HG02885 (cell line): ENCODE measurements around the gene LAMC2.

Source experiments
- ATAC-seq: cut with Tn5 transposase; IDR thresholded peaks from one replicate; pipeline ENCODE4 v1.9.1; 2021; ENCODE audit warnings: mild to moderate bottlenecking; ENCODE audit not compliant: unreplicated experiment, poor library complexity

LAMC2 gene

DNA sequence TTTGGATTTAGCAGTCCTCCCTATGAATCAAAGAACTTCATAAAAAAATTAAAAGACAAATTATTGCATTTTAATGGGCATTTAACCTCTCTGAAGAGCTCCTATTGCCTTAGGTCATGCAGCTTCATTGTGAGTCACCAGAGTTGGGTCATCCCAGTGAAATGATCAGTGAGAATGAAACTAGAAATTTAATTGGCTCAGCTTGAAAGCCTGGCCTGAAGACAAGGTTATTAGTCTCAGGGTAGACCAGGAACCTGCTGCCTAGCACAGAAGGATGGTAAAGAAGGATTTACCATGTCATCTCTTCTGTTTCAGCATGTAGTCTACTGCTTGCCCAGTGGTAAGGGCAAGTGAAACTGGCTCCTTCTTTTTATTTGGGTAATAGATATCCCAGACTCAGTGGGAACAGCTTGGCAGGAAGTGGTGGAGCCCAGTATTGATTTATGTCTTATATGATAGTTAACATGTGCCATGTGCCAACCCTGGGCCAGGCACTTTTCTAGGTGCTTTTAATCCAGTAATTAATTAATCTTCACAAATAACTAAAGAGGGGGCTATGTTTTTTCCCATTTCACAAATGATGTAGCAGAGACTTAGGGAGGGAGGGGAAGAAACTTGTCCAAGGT is 23.6 kb downstream of the LAMC2 start:
- ATAC-seq: no peak

DNA sequence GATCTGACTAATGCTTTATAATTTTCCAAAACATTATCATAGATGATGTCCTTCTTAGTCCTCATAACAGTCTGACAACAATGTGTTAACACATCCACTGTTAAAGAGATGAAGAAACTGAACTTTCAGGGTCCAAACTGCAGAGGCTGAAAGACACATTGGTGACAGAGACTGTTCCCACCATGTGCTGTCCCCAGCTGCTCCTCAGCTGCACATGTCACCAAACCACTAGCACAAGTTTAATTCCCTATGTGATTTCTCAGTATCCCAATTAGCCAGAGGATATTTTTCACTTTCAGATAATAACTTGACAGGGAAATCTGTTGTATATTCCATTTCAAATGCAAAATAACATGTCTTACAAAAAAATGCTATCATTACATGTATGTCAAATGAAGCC is 24.6 kb downstream of the LAMC2 start:
- no peak for ATAC-seq

- ATAC-seq: no peak
Measured at GRCh38 chr1:183212870-183213269, 26.8 kb downstream of the LAMC2 start.

DNA sequence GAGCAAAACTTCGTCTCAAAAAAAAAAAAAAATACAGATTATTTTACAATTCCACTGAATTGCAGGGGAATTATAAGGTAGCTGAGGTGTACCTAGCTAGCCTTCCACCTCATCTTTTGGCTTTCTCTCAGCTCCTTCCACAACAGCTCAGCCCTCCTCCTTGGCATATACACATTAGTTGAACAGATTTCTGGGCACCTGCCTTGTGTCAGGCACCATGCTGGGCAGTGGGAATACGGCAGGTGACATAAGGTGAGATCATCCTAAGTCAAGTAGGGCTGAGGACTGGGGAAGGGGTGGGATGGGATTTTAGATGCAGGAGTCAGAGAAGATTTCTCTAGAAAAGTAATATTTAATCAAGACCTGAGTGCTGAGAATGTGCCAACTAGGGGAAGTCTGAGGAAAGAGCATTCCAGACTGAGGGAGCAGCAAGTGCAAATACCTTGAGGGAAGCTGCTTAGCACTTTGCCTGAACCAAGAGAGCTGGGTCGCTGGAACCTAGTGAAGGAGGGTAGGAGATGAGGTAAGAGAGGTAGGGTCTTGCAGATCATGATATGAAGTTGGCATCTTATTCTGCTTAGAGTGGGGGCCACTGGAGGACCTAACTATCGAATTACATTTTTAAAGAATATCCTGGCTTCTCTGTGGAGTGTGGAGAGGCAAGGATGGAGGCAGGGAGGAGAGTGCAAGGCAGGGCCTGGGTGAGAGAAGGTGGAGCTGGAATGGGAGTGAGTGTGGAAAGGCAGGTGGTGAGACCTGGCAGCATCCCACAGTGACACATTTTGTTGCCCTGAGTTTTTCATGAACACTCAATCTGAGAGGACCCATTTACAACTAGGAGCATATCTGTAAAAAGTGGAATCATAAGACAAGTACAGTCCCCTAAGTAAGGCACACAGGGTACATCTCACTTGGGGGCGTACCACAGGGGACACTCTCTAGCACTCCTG is 28.2 kb downstream of the LAMC2 start:
- no peak for ATAC-seq

- no peak for ATAC-seq
Measured at GRCh38 chr1:183215076-183215720, 29.1 kb downstream of the LAMC2 start.

DNA sequence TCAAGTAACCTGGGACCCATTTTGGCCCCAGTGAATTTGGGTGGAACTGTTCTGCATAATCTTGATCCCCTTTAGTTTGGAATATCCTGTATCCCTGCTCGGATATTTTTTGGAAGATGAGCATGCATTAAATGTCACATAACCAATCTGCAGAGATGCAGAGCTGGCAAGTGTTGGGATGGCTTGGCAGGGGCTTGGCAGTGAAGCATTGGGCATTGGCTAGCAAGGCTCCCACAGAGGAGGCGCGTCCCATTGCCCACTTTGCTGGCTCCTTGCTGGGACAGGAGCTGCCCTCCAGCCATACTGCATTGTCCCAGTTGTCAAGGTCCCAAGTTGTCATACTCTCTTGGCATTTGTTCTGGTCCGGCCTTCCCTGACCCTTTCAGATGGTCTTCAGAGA is 29.9 kb downstream of the LAMC2 start:
- ATAC-seq: no peak

DNA sequence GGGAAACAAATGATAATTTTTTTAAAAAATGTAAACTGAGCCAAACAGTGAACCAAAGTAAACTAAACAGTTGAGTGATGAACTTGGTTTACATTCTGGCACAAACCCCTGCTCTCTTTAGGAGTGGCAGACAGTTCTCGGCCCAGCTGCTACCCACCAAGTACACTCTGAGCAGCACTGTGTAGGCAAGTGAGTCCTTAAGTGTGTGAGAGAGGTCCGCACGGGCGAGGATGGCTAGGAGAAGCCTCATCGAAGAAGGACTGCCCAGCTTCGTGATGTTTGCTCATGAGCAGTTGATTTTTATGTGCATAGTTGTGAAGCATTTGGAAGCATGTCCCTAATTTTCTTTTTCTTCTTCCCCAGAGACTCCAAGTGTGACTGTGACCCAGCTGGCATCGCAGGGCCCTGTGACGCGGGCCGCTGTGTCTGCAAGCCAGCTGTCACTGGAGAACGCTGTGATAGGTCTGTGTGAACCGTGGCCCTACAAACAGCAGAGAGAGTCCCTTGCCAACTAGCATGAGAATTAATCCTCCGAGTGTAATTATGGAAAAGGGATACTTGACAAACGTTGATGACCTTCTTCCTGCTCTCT is 32.1 kb downstream of the LAMC2 start:
- no peak for ATAC-seq

- ATAC-seq: no peak
Measured at GRCh38 chr1:183218971-183219615, 33.0 kb downstream of the LAMC2 start.

GRCh38 chr1:183219616-183220009 is 33.5 kb downstream of the LAMC2 start:
- ATAC-seq: no peak

DNA sequence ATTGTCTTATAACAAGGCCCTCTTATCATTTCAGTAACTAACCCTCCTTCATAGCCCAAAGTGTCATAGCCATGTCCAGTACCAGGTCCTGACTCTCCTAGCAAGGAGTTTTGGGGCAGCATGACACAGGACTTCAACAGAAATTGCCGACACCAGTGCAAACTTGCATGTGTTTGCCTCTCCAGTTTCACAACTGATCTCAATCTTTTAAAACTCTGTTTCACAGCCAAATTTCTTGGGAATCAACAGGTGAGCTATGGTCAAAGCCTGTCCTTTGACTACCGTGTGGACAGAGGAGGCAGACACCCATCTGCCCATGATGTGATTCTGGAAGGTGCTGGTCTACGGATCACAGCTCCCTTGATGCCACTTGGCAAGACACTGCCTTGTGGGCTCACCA is 36.8 kb downstream of the LAMC2 start:
- ATAC-seq: no peak

GRCh38 chr1:183223467-183223866 is 37.4 kb downstream of the LAMC2 start:
- ATAC-seq: no peak

DNA sequence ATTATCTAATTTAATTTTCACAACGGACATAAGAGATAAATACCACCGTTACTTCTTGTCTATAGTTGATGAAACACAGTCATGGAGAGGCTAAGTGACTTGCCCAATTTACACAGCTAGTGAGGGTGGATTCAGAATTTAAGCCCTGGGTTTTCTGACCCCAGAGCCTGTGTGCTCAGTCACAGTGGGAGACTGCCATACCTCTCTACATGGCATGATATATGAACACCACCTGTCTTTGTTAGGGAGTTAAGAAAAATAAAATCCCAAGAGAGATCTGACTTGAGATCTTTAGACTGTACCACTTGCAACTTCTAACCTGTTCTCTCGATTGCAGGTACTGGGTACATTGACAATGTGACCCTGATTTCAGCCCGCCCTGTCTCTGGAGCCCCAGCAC is 40.3 kb downstream of the LAMC2 start:
- no peak for ATAC-seq

DNA sequence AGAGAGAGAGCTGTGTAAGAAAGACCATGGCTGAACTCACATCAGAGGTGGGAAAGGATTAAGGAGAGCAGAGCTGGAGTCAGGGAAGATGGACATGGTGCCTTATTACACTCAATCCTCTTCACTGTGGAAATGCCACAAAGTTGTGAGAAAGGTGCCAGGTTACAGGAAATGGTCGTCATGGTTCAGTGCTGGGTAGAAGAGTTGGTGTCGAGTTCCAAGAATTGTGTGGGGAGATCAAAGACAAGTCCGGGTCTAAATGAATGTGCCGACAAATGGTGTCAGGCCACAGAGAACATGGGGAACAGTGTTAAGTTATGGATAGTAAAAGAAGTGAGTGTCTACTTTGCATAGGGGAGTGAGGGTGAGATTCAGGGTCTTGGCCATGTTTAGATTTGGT is 40.9 kb downstream of the LAMC2 start:
- no peak for ATAC-seq

- no peak for ATAC-seq
Measured at GRCh38 chr1:183227422-183228346, 41.6 kb downstream of the LAMC2 start.

GRCh38 chr1:183228347-183229220 is 42.5 kb downstream of the LAMC2 start:
- no peak for ATAC-seq

GRCh38 chr1:183230413-183230812 is 44.3 kb downstream of the LAMC2 start:
- no peak for ATAC-seq

- ATAC-seq: no peak
Measured at GRCh38 chr1:183231545-183231944, 45.5 kb downstream of the LAMC2 start.

GRCh38 chr1:183233113-183233512 is 47.0 kb downstream of the LAMC2 start:
- ATAC-seq: no peak
